GM21360 (cell line): ENCODE results near the gene BIRC7.

Experiments
- ATAC-seq: cut with Tn5 transposase; IDR thresholded peaks from one replicate; pipeline ENCODE4 v1.9.1; 2021; ENCODE audit warnings: mild to moderate bottlenecking, moderate library complexity; ENCODE audit not compliant: unreplicated experiment

The BIRC7 gene

DNA sequence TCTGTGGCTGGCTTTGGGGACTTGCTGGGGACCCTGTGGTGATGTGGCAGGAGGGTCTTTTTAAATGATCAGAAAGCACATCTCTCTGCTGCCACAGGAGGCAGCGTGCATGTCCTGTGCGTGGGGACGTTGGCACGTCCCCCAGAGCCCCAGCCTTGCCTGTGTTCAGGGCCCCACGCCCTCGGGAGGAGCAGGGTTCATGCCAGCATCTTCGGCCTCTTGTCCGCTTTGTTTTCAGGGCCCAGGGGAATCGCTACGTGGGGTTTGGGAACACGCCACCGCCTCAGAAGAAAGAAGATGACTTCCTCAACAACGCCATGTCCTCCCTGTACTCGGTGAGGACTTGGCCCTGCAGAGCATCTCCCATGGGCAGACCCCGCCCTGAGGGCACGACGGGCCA lies 43.0 kb downstream of the BIRC7 start:
- ATAC-seq: no peak

DNA sequence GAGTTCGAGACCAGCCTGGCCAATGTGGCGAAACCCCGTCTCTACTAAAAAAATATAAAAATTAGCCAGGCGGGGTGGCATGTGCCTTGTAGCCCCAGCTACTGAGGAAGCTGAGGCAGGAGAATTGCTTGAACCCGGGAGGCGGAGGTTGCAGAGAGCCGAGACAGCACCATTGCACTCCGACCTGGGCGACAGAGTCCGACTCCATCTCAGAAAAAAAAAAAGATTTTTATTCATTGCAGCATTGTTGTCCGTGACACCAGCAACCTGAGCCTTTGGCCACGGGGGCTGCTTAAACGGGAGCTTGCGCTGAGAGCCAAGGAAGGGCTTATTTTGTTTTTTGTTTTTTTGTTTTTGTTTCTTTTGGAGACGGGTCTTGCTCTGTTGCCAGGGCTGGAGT lies 44.2 kb downstream of the BIRC7 start:
- ATAC-seq: no peak

DNA sequence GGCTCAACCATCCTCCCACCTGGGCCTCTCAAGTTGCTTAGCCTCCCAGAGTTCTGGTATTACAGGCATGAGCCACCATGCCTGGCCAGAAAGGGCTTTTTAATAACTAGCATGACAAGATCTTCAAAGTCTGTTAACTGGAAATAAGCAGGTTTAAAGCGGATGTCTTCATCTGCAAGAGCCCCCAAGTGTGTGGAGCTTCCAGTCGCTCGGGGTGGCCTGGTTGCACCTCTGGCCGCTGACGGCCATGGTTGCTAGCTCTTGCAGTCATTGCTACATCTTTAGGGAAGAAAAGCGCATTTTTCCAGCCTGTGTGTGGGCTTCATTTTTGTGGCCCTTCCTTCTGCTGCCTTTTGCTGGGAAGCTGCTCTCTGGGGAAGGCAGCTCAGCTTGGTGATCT lies 44.7 kb downstream of the BIRC7 start:
- no peak for ATAC-seq

DNA sequence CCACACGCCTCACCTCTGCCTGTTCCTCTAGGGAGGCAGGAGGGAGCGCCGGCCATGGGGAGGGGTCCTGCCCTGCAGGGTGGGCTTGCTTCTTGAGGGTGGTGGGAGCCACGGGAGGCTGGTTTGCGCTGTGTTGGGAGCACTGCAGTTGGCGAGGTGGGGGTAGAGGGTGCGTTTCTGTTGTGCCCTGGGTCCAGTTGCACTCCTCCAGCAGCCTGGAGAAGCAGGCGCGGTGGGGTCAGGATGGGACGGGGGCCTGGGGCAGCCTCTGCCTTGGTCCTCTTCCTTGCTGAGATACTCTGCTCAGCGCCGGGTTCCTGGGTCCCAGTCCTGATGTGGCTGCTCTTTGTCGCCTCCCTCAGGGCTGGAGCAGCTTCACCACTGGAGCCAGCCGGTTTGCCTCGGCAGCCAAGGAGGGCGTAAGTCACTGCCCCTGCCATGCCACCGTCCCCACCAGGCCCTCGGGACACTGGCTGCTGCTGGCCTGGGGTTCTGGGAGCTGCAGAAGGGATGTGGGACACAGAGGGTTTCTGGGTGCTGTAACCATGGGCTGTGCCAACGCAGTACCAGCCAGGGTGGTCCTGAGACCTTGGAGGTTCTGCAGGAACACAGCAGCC lies 45.3 kb downstream of the BIRC7 start:
- no peak for ATAC-seq

DNA sequence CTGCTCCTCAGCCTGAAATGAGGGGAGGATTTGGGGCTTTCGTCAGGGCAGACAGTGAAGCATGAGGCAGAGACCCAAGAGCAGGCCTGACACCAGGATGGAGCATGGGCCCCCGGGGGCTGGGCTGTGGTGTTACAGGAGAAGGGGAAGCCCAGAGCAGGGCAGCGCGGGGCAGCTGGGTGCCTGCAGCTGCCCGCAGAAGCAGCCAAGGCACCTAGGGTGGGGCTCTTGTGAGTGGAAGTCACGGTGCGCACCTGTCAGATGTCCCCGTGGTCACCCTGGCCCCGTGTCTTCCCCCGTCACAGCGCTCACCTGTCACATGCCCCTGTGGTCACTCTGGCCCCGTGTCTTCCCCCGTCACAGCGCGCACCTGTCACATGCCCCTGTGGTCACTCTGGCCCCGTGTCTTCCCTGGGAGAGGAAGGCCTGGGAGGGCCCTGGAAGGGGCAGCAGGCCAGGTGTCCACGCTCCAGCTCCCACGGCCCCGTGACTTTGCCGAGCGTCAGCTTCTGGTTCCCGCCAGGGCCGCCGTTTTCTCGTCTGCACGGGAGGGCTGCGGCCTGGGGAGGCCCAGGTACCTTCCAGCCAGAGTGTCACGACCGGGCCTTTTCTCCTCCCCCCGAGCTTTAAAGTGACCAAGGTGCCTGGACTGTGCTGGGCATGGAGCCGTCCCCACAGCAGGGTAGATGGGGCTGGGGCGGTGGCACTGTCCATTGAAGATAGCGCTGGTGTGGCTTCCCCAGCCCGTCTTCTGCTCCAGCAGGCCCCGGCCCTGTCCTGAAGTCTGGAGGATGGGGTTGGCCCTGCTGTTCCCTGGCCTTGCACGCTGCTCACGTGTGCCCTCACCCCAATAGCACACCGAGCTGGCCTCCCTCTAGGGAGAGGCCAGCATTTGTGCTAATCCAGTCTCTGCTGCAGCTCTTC lies 46.3 kb downstream of the BIRC7 start:
- no peak for ATAC-seq

DNA sequence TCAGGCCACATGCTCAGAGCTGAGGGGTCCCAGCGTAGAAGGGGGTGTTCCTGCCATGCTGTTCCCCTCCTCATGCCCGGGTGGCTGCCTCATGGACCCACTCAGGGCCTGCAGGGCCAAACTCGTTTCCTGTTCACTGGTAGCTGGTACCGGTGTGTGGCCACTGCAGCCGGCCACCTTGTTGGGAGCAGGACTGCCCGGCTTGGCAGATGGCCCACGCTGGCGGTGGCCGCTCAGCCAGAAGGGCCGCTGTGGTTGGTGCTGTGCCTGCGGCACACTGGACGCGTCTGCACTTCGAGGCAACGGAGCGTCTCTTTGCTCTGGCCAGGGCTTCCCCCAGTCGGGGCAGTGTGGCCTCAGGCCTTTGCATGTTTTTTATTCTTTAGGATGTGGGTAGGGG lies 47.2 kb downstream of the BIRC7 start:
- no peak for ATAC-seq

DNA sequence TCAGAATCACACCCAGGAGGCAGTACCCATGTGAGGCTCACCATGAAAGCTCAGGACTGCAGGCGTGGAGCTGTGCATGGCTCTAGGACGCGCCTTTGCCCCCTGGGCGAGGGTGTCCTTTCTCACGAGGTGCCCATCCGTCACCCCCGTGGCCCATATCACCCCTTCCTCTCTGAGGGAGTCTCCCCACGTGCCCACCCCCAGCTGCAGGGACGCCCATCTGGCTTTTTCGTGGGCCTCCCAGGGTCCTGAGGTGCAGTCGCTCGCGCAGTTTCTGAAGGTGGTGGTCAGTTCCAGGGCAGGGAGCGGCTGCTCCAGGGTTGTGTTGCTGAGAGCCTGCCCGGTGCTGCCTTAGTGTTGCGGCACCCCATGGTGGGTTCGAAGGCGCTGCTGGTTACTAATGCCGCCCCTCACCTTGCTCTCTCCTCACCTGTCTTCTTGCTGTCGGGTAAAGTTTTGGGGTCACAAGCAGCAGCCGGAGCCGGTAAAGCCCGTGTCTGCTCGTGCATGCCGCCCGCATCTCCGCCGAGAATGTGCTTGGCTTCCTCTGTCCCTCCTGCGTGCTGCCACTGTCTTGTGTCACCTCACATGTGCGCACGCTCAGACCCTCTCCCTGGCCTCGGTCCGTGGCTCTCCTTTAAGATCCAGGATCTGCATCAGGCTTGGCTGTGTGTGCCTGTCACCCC lies 47.8 kb downstream of the BIRC7 start:
- ATAC-seq: no peak

DNA sequence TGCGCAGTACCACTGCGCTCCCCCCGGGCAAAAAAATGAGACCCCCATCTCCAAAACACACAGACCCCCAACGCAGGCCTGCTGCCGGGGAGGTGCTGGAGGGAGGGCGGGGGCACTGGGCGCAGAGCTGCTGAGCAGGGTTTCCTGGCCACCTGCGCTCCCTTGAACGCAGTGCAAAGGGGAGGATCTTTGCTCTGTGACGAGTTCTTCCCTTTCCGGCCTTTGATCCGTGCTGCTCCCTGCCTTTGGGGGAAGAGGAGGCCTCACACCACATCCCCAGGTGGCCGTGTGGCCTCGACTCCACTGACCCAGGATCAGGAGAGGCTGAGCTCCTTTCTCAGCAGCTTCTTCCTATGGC lies 48.4 kb downstream of the BIRC7 start:
- ATAC-seq: no peak

DNA sequence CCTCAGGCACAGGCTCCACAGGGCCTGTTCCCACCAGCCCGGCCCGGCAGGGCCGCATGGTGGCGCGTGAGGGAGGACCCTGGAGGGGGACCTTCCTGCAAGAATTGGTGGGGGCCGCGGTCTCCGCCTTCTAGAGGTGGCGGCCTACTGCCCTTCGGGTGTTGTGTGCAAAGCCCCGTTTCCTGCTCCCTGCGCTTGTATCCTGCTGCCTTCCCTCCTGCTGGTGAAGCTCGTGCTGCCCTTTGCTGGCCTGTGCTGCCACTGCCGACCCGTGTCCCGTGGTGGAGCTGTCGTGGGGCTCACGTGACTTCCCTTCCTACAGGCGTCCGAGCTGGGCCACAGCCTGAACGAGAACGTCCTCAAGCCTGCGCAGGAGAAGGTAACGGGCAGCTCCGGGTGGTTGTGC lies 48.8 kb downstream of the BIRC7 start:
- ATAC-seq: no peak

DNA sequence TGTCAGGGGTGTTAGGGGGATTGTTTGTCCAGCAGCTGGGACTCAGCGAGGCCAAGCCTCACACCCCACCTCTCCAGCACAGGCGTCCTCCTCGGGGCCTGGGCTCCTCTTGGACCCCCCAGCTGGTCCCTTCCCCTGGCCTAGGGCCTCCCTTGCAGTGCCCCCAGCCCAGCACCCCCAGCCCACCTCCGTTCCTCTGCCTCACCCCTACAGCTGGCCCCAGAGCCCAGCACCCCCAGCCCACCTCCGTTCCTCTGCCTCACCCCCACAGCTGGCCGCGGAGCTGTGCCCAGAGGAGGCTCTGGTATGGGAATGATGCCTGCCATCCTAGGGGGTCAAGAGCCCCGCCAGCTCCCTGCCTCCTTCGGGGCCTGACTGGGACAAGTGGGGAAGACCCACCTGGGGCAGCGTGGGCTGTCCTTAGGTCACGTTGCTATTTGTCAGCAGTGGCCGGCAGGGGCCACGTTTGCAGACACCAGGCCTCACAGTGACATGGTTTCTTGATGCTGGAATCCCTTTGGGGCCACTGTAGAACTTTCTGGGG lies 49.3 kb downstream of the BIRC7 start:
- no peak for ATAC-seq

DNA sequence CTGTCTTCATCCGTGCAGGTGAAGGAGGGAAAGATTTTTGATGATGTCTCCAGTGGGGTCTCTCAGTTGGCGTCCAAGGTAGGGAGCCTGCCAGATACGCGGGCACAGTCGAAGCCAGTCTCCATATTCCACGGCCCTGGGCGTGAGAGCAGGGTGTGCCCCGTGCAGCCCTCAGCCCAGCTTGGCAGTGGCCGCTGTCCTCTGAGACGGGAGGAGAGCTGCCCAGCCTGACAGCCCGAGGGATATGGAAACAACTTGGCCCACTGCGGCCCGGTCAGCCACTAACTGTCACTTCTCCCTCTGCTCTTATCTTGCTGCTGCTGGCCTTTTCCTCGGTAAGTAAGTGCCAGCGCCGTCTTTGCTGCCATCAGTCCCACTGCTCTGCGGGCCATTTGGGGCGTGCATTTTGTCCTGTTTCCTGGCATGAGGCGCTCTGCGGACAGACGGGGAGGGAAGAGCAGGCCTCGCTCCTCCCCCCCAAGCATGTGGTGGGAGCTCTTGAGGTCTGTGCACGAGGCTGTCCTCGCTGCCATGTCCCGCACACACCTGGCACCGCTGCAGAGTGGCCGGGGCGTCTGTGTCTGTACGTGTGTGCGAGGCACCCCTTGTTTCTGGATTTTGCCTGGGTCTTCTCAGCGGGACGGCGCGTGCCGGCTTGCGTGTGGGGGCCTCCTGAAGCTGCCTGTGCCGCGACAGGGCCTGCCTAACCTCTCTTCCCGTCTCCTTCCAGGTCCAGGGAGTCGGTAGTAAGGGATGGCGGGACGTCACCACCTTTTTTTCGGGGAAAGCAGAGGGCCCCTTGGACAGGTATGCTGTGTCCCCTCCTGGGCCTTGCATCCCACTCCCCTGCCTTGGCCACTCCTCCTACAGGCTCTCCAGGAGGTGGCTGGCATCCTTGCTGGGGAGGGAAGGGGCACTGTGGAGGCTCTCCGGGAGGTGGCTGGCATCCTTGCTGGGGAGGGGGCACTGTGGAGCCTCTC lies 50.2 kb downstream of the BIRC7 start:
- ATAC-seq: no peak

DNA sequence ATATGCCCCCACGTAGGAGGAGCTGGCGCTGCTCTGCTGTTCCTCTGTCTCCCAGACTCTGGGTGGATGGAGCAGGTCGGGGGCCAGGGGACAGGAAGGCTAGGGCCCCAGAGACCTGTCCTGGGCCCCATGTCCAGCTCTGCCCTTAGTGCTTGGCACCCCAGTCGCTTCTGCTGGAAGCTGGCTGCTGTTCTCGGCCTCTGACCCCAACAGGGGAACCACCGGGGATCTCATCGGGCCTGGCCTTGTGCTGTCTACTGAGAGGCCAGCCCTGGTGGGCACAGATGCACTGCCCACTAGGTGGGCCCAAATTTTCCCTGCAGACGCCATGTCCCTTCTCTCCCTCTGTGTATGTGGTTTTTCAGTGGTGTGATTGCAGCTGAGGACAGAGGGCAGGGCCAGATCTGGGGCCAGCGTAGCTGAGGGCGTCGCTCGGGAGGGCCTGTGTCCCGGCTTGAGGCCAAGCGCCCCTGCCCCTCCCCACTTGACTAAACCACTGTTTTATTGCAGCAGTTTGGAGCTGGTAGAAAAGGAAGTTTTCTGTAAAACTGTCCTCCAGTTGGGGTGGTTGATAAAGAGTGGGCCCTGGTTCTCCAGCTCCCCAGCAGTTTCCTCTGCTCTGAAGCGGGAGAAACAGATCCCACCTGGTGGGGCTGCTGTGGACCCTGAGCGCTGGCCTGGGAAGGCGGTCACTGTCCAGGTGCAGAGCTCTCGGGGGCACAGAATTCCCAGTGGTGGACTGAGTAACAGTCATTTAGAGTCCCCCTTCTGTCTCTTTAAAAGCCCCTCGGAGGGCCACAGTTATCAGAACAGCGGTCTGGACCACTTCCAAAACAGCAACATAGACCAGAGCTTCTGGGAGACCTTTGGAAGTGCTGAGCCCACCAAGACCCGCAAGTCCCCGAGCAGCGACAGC lies 51.3 kb downstream of the BIRC7 start:
- ATAC-seq: no peak

DNA sequence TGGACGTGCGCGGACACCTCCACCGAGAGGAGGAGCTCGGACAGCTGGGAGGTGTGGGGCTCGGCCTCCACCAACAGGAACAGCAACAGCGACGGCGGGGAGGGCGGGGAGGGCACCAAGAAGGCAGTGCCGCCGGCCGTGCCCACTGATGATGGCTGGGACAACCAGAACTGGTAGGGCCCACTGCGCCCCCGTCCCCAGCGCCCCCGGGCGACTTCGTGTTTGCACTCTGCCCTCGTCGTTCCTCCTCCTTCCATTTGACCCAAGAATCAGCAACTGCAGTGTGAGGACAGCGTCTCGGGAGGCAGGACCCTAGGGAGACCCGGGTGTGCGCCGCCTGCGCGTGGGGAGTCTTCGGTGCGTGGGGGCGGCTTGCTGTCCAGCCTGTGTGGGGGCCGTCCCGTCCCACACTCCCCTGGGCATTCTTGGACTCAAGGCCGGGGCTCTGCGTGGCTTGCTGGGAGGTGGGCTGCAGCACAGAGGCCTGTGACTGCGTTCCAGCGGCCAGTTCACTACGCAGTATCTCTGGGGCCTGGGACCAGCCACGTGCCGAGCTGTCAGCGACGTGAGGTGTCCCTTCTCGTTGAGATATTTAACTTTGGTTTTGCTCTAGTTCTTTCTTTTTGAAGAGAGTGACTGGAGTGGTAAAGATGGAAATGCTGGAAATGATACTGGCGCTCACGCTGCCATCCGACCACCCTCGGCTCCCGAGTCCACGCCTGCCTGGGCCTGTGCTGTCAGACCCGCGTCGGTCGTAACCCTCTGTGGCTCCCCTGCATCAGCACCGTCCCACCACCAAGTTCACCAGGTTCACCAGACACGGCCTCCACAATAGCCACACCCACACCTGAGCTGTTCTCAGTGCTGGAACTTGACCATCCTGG lies 52.2 kb downstream of the BIRC7 start:
- no peak for ATAC-seq

DNA sequence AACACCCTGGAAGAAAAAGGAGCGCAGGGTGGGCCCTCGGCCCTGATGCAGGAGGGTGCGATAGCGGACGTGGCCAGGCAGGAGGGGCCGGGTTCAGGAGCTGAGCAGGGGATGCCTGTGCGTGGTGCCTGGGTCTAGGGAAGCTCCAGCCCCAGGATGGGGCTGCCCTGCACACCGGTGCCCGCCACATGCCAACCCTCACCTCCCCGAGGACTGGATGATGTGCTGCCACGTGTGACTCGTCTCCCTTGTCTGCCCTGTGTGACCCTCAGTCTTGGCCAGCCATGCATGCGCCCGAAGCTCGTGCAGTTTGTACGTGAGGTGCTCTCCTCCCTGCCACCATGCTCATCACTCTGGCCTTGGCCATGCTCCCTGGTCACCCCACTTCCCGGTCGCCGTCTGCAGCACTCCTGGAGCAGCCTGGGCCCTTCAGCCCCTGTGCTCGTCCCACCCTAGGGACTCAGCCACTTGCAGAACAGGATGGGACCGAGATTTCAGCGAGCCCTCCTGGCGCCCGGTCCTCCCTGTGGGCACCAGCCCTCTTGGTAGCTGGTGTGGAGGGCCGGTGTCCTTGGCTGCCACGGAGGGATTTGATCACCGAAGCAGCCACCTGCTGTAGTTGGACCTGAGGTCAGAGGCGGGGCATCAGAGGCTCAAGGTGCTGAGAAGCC lies 53.0 kb downstream of the BIRC7 start:
- ATAC-seq: no peak

DNA sequence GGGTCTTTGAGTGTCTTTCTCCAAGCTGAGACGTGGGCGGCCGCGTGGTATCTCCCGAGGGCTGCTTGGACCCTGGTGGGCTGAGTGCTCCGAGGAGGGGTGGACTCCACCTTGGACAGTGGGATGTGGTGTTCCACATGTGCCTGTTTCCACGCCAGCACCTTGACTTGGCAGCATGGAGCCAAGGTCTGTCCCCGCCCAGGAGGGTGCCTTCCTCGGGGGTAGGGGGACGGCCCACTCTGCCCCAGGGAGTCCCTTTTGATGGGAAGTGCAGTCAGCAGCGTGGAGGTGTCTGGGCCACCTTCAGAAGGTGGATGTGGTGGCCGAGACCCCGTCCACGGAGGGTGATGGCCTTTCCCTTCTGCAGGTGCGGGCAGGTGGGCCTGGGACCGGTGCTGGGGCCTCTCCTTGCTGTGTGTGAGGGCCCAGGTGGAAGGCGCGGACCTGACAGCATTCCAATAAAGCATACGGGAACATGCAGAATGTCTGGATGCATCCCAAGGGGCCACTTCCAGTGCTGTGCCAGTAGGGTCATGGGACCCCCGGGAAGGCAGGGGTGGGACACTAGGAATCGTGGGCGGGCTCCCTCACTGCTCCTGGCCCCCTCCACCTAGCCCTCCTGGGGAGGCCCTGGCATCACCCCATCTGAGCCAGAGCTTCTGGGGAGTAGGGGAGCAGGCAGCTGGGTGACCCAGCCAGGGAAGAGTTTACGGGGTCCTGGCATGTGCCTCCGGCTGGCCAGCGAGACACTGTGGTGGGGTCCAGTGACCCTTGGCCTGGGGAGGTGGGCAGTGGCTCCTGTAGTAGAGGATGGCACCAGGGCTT lies 53.8 kb downstream of the BIRC7 start:
- ATAC-seq: no peak
